Activated CD8-positive, alpha-beta memory T cell treated with anti-CD3 and anti-CD28 coated beads, Interleukin-2, amount 50 U/mL, for 1 hour (primary cell): Measurements from ENCODE around the gene ABCB10.
A peak's percentile ranks its signal among the peaks of the same experiment; 100 is the strongest.
"Not testable (repeated sequence)": the region's sequence is repeated elsewhere in the genome, so short reads cannot be mapped to it uniquely, and the experiment has no call there.

Experiments used
- DNase-seq: peaks from one replicate; pipeline ENCODE4 v3.0.0-alpha.2; 2020; ENCODE audit errors: extremely low read depth

ABCB10 gene

DNA sequence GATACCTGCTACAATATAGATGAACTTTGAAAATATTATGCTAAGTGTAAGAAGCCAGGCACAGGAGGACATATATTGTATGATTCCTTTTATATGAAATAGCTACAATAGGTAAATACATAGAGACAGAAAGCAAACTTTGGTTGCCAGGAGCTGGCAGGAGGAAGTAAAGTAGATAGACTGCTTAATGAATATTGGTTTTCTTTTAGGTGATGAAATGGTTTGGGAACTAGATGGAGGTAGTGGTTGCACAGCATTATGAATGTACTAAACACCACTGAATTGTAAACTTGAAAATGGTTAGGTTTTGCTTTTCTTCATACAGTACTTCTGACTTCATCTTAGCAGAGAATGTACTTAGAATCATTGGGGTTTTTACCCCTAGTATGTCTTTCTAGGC lies 21.5 kb downstream of the ABCB10 start:
- no peak for DNase-seq

DNA sequence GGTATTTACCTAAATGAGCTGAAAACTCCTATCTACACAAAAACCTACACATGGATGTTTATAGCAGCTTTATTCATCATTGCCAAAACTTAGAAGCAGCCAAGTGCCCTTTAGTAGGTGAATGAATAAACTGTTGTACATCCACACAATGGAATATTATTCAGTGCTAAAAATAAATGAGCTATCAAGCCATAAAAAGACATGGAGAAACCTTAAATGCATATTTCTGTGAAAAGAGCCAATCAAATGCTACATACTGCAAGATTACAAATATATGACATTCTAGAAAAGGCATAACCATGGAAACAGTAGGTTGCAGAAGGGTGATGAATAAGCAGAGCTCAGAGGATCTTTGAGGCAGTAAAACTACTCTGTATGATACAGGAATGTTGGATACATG lies 23.3 kb downstream of the ABCB10 start:
- no peak for DNase-seq

DNA sequence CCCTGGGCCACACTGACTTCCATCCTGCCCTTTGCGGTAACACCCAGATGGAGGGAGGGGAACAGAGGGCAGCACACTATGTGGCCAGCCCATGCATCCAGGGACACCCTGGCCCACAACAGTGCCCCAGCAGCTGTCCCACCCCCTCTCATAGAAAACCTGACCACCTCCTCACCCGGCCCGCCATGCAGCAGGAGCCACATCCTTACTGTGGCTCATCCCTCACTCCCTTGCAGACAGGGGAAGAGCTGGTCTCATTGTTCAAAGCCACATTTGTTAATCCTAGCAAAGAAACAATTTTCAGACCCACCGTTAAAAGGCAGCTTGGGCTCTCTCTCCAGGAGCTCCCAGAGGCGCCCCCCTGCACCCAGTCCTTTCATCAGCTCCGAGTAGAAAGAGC lies 27.2 kb downstream of the ABCB10 start:
- DNase-seq, result no peak

DNA sequence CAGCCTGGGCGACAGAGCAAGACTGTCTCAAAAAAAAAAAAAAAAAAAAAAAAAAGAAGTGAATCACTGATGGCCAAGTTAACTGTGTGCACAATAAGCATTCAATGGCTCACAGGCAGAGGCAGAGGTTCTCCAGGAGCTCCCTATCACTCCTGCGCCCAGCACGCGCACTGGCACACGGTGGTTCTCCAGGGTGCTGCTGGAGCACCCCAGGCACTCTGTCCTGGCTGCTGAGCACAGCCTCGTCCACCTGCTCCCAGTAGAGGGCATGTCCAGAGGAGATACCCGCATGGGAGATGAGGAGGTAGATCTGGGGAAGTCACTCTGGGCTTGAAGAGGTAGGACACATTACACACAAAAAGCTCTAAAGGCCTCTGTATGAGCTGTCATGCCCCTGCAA lies 28.9 kb downstream of the ABCB10 start:
- DNase-seq, result no peak

- DNase-seq, result no peak
These were observed 31.8 kb downstream of the ABCB10 start for GRCh38 chr1:229526695-229527094.

DNA sequence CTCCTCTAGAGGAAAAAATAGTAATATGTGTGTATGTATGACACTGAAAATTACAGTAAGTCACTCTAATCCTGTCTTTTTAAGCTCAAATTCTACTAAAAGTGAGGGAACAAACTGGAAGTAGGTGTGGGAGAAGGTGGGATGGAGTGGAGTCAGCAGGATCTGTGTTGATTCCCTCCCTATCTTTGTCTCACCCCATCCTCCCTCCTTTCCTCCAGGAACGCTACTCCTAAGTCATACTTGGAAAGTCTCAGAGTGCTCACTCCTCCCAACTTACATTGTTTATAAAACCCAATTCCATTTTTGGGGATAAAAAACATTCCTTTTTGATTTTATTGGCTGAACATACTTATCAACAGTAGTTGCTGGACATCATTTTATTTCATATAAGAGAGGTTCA lies 35.5 kb downstream of the ABCB10 start:
- no peak for DNase-seq

DNA sequence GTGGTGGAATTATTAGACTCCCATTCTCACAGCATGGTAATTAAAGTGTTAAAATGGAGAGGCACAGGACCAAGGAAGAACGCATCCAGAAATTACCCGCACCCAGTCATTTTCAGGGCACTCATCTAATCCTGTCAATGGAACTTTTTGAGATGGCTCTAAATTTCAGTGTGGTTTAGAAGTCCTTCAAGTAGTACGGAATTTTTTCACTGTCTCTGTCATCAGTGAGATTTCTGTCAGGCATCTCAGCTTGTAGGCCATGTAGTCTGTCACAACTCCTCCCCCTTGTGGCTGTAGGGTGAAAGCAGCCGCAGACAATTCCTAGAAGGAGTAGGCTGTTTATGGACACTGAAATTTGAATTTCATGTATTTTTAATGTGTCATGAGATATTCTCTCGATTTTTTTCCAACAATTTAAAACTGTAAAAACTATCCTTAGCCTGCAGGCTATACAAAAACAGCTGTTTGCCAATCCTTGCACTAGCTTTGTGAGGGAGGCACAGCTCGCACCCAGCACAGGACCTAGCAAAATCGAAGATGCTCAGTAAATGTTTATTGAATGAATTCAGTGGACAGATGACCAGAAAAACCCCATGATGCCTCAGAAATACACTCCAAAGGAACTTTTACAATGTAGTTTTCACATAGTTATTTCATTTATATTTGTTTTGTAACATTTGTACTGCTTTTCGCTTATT lies 43.8 kb downstream of the ABCB10 start:
- peak; percentile 31 for DNase-seq

GRCh38 chr1:229511625-229512024 lies 46.9 kb downstream of the ABCB10 start:
- DNase-seq, result not testable (repeated sequence)

DNA sequence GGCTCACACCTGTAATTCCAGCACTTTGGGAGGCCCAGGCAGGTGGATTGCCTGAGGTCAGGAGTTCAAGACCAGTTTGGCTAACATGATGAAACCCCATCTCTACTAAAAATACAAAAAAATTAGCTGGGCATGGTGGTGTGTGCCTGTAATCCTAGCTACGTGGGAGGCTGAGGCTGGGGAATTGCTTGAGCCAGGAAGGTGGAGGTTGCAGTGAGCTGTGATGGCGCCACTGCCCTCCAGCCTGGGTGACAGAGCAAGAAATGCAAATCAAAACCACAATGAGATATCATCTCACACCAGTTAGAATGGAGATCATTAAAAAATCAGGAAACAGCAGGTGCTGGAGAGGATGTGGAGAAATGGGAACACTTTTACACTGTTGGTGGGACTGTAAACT lies 47.3 kb downstream of the ABCB10 start:
- not testable (repeated sequence) for DNase-seq

DNA sequence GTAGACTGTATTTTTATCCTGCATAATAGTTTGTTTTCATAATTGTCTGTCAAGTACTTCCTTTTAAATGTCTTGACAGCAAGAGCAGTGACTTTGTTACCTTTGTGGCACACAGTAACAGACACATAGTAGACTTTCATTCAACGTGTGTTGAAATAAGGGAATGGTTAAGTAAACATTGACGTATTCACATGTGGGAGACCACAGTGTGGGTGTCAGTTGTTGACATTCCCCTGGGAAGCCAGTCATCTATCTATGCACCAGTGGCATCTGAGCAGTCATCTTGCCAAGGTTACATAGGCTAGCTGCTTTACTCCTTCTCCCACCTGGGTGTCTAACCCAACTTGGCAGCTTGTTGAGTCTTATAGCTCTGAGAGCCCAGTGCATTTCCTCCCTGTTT lies 48.9 kb downstream of the ABCB10 start:
- DNase-seq, result no peak

- no peak for DNase-seq
These were observed 49.6 kb downstream of the ABCB10 start for GRCh38 chr1:229508823-229509337.

DNA sequence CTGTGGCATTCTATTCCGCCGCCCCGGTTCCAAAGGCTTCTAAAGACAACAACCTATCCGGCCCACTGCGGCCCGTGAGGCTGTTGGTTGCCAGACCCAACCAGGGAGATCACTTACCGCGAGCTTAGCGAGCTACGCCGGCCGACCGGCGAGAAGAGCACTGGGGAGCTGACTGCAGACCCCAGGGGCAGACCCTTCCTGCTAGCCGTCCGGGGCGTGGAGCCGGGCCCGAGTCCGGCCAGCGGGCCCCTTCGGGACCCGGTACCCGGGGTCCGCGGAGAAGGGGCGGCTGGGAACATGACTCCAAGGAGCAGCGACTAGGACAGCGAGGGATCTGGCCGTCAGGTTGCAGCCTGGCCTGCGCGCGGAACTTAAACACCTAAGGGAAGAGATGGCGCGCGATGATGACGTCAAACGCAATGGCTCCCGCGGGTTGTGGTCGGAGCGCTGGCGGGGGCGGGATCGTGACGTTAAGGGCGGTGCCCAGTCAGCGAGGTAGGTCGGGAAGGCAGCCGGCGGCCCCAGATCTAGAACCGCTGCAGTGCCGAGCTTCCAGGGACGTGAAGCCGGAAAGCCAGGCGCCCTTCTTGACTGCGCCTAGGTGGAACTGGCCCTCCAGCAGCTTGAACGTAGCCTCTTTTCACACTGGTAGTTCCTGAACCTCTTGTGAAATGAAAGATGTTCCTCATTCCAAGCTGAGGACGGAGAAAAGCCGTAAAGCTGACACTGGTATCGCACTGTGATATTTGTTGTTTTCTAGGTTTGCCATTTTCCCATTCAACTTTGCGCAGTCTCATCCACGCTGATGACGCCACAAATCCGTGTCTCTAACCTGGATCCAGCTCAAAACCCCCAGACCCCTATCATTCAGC lies 50.3 kb downstream of the ABCB10 start, which contains the start of gene NUP133:
NUP133 (minus strand) TSS at position 391 of the 872 bp plus-strand sequence; CDS start at position 299, 92 bp downstream.
- DNase-seq, result peak; percentile 97

- DNase-seq, result no peak
These were observed 51.0 kb downstream of the ABCB10 start for GRCh38 chr1:229507502-229507901.

DNA sequence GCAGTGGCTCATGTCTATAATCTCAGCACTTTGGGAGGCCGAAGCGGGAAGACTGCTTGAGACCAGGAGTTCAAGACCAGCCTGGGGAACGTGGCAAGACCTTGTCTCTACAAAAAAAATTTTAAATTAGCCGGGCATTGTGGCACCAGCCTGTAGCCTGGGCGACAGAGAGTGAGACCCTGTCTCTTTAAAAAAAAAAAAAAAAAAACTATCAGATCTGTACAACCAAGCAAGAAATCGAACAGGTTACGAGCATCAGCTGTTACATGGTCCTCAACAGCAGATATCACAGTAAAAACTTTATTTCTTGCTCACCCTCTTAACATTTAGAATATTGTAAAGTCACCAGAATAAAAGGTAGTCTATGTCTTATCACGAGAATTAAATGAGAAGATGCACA lies 51.9 kb downstream of the ABCB10 start:
- no peak for DNase-seq

DNA sequence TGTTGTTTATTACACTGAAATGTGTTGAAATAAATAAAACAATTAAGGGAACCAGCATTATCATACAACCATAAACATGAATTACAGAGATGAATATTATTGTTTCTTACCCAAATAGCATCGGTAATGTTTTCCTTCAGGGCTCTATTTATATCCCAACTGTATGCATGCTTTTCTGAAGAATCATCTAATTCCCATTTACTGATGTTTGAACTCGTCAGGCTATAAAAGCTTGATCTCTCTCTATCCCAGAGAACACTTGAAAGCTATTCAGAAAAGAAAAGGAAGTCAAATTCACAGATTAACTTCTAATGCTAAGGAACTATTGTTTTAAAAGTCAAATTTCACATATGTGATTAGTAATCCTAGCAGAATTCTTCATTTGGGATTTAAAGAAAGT lies 62.7 kb downstream of the ABCB10 start:
- DNase-seq, result no peak

DNA sequence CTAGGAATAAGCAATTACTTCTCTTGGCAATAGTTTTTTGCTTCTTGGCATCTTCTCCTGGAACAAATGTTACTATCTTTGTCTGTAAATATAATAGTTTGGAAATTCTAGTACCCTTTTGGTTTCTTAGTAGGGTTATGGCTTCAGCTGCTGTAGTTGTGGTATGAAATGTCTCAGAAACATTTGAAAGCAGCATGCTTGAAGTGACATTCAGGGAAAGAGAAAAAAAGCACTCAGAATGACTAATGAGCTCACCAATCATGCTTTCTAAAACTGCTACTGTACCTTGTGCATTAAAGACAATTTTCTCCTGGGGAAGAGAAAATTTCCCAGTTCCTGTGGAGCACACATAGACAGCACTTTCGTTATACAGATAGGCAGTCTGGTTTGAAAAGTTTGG lies 71.3 kb downstream of the ABCB10 start:
- DNase-seq, result no peak

DNA sequence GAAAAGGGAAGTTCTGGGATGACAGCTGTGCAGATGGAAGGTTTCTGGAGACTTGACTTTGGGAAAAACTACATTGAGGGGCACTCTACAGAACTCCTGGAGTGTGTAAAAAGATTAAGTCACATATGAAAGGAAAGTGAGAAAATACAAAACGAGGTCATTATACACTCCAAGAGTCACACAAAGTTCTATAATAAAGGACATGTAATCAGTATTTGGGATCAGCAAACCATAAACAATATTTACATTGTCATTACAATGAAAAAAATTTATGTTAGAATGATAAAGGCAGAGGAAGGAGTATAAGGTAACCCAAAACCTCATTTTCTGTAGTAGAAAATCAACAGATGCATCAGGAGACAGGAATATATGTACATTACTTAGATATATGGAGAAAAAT lies 73.2 kb downstream of the ABCB10 start:
- no peak for DNase-seq

DNA sequence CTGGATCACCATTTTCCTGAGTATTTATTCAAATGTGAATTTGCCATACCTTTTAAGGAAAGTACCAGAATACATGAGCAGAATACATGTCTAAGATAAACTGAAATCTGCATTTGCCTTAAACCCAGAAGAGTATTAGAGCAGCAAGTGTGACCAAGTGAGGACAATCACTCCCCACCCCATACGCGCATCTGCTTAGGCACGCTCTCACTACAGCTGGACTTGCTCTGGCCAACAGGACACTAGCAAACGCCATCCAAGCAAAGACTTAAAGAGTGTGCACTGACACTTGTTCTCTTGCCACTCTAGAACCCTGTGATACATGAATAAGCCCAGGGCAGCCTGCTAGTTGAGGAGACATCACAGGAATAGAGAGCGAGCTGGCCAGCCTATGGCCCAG lies 76.0 kb downstream of the ABCB10 start:
- DNase-seq, result no peak

DNA sequence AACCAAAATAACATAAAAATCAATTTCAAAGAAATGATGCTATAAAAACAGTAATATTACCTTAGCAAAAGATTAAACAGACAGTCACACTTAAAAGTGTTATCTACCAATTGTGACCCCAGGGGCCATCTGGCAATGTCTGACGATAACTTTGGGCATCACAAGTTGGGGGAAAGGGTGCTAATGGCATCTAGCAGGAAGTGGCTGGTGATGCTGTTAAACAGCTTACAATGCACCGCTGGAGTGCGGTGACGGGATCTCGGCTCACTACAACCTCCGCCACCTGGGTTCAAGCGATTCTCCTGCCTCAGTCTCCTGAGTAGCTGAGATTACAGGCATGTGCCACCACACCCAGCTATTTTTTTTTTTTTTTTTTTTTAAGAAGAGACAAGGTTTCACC lies 78.0 kb downstream of the ABCB10 start:
- no peak for DNase-seq

GRCh38 chr1:229479660-229480399 lies 78.7 kb downstream of the ABCB10 start:
- DNase-seq, result no peak

GRCh38 chr1:229478852-229479251 lies 79.7 kb downstream of the ABCB10 start:
- DNase-seq, result no peak

DNA sequence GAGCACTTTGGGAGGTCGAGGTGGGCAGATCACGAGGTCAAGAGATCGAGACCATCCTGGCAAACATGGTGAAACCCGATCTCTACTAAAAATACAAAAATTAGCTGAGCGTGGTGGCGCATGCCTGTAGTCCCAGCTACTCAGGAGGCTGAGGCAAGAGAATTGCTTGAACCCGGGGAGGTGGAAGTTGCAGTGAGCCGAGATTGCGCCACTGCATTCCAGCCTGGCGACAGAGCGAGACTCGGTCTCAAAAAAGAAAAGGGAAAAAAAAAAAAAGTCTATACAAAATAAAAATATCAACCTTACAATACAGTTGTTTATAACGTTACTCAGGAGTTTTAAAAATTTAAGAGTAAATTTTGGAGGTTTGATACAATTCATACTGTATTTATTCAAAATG lies 82.6 kb downstream of the ABCB10 start:
- DNase-seq, result not testable (repeated sequence)
